CD4-positive, alpha-beta T cell treated with Interleukin-1 beta for 1 hour (primary cell): ENCODE data around the gene CLSTN2.
"Not testable (repeated sequence)": the region's sequence is repeated elsewhere in the genome, so short reads cannot be mapped to it uniquely, and the experiment has no call there.

Experiments used
- DNase-seq, 2 donors: peaks; one replicate each; pipeline ENCODE4 v3.0.0-alpha.2; 2020 to 2022

CLSTN2 gene

GRCh38 chr3:140394488-140395133 is 459.6 kb downstream of the CLSTN2 start:
- no peak for DNase-seq

GRCh38 chr3:140395134-140396075 is 460.4 kb downstream of the CLSTN2 start:
- DNase-seq: no peak

- DNase-seq: no peak
These were observed 461.1 kb downstream of the CLSTN2 start for GRCh38 chr3:140396110-140396509.

- no peak for DNase-seq
These were observed 462.9 kb downstream of the CLSTN2 start for GRCh38 chr3:140397847-140398246.

GRCh38 chr3:140398387-140398786 is 463.4 kb downstream of the CLSTN2 start:
- no peak for DNase-seq

GRCh38 chr3:140399871-140400270 is 464.9 kb downstream of the CLSTN2 start:
- DNase-seq: no peak

GRCh38 chr3:140403079-140403478 is 468.1 kb downstream of the CLSTN2 start:
- DNase-seq: no peak

- DNase-seq: no peak
These were observed 468.6 kb downstream of the CLSTN2 start for GRCh38 chr3:140403608-140404007.

- no peak for DNase-seq
These were observed 471.7 kb downstream of the CLSTN2 start for GRCh38 chr3:140406655-140407054.

- no peak for DNase-seq
These were observed 473.3 kb downstream of the CLSTN2 start for GRCh38 chr3:140408252-140408651.

GRCh38 chr3:140416666-140417065 is 481.7 kb downstream of the CLSTN2 start:
- no peak for DNase-seq

- no peak for DNase-seq
These were observed 485.8 kb downstream of the CLSTN2 start for GRCh38 chr3:140420621-140421357.

- no peak for DNase-seq
These were observed 486.9 kb downstream of the CLSTN2 start for GRCh38 chr3:140421884-140422283.

GRCh38 chr3:140423146-140423545 is 488.2 kb downstream of the CLSTN2 start:
- DNase-seq: no peak

- not testable (repeated sequence) for DNase-seq
These were observed 488.6 kb downstream of the CLSTN2 start for GRCh38 chr3:140423574-140423973.

- DNase-seq: no peak
These were observed 489.2 kb downstream of the CLSTN2 start for GRCh38 chr3:140424211-140424610.

- no peak for DNase-seq
These were observed 489.7 kb downstream of the CLSTN2 start for GRCh38 chr3:140424726-140425125.

GRCh38 chr3:140427786-140428185 is 492.8 kb downstream of the CLSTN2 start:
- DNase-seq: no peak

- no peak for DNase-seq
These were observed 493.4 kb downstream of the CLSTN2 start for GRCh38 chr3:140428380-140428779.

GRCh38 chr3:140429791-140430190 is 494.8 kb downstream of the CLSTN2 start:
- no peak for DNase-seq

- no peak for DNase-seq
These were observed 495.5 kb downstream of the CLSTN2 start for GRCh38 chr3:140430494-140430893.

- DNase-seq: no peak
These were observed 497.3 kb downstream of the CLSTN2 start for GRCh38 chr3:140432229-140432669.

- no peak for DNase-seq
These were observed 498.4 kb downstream of the CLSTN2 start for GRCh38 chr3:140433431-140433830.
